ENCODE results near the gene CDKN2C. TPM values are rescaled to one million over a fixed set of nuclear protein-coding genes. Genes with fewer than 3 reads are reported as not detected.
A peak's percentile ranks its signal among the peaks of the same experiment; 100 is the strongest.
"Not testable (repeated sequence)": the region's sequence is repeated elsewhere in the genome, so short reads cannot be mapped to it uniquely, and the experiment has no call there.

Gene CDKN2C
- total and polyA plus RNA-seq, 7 experiments from 2014 or later = 3.3 to 40.3 (median 4.9) TPM

- Histone ChIP-seq H3K9me3 (ENCODE audit: control insufficient read depth in 2 of 3, low read length in 3 of 3) (no peaks in the 10 kb centered on the region), H3K4me1 (ENCODE audit: control insufficient read depth in 2 of 2, insufficient read depth in 2 of 2, low read length in 2 of 2) (no peaks in the 10 kb centered on the region), H3K4me3 (ENCODE audit: low read length) (no peak overlapping the region), H3K27ac (ENCODE audit: low read depth, low read length) (no peak overlapping the region), H3K27me3 (ENCODE audit: control insufficient read depth in 2 of 2, insufficient read depth in 2 of 2, low read length in 2 of 2) (no peaks in the 10 kb centered on the region), H3K36me3 (ENCODE audit: control insufficient read depth in 2 of 3, insufficient read depth in 3 of 3, low read length in 3 of 3) (no peaks in the 10 kb centered on the region)
- Mint-ChIP-seq H3K27ac (peak overlapping the region in 5 of 9 donors; percentile 1 to 68 (median 30)), H3K9me3 (no peaks in the 10 kb centered on the region), H3K27me3 (no peaks in the 10 kb centered on the region), H3K36me3 (peaks cover 0 to 3% (median 0%) of the 10 kb centered on the region in 5 donors), H3K4me1 (peaks cover 7 to 55% (median 48%) of the 10 kb centered on the region in 7 donors), H3K4me3 (no peak overlapping the region)
- no peak for ATAC-seq
- ChIA-PET POLR2A (no interaction called here), CTCF (interaction anchor here (1.0 to 1.1 kb wide), 2 partner anchors 174 to 254 kb away, joined by 3 to 4 read pairs; no protein-coding TSS in a partner anchor)
- no peak for DNase-seq
- intact Hi-C loops (cut with micrococcal nuclease) = no loop called here
Measured at GRCh38 chr1:50936321-50936720, 33.7 kb upstream of the CDKN2C start.

GRCh38 chr1:50940291-50940690, 29.8 kb upstream of the CDKN2C start:
- Mint-ChIP-seq H3K36me3 (peaks cover 0 to 14% (median 6%) of the 10 kb centered on the region in 5 donors), H3K27ac (no peak overlapping the region), H3K4me3 (peak overlapping the region in 1 of 10 donors; percentile 24), H3K27me3 (no peaks in the 10 kb centered on the region), H3K9me3 (no peaks in the 10 kb centered on the region), H3K4me1 (peaks cover 15 to 71% (median 60%) of the 10 kb centered on the region in 7 donors)
- no peaks in the 10 kb centered on the region for H3K4me1 ChIP-seq (ENCODE audit: control insufficient read depth in 2 of 2, insufficient read depth in 2 of 2, low read length in 2 of 2)
- no peaks in the 10 kb centered on the region for H3K9me3 ChIP-seq (ENCODE audit: control insufficient read depth in 2 of 3, low read length in 3 of 3)
- no peak overlapping the region for H3K27ac ChIP-seq (ENCODE audit: low read depth, low read length)
- POLR2A ChIA-PET = no interaction called here
- no peak for DNase-seq
- H3K27me3 ChIP-seq (ENCODE audit: control insufficient read depth in 2 of 2, insufficient read depth in 2 of 2, low read length in 2 of 2) = no peaks in the 10 kb centered on the region
- intact Hi-C loops (cut with micrococcal nuclease) = no loop called here
- CTCF ChIA-PET = interaction anchor here (1.3 kb wide), 1 partner anchor 11 kb away, joined by 4 read pairs; no protein-coding TSS in a partner anchor
- no peak for ATAC-seq
- no peak overlapping the region for H3K4me3 ChIP-seq (ENCODE audit: low read length)
- no peaks in the 10 kb centered on the region for H3K36me3 ChIP-seq (ENCODE audit: control insufficient read depth in 2 of 3, insufficient read depth in 3 of 3, low read length in 3 of 3)

GRCh38 chr1:50942334-50942733, 27.7 kb upstream of the CDKN2C start:
- no peaks in the 10 kb centered on the region for H3K36me3 ChIP-seq (ENCODE audit: control insufficient read depth in 2 of 3, insufficient read depth in 3 of 3, low read length in 3 of 3)
- H3K9me3 ChIP-seq (ENCODE audit: control insufficient read depth in 2 of 3, low read length in 3 of 3) = no peaks in the 10 kb centered on the region
- Mint-ChIP-seq H3K36me3 (peaks cover 4 to 20% (median 6%) of the 10 kb centered on the region in 5 donors), H3K27me3 (no peaks in the 10 kb centered on the region), H3K27ac (no peak overlapping the region), H3K4me3 (no peak overlapping the region), H3K9me3 (no peaks in the 10 kb centered on the region), H3K4me1 (peaks cover 17 to 74% (median 63%) of the 10 kb centered on the region in 7 donors)
- ChIA-PET CTCF (no interaction called here), POLR2A (no interaction called here)
- no peaks in the 10 kb centered on the region for H3K27me3 ChIP-seq (ENCODE audit: control insufficient read depth in 2 of 2, insufficient read depth in 2 of 2, low read length in 2 of 2)
- DNase-seq (no peak), ATAC-seq (no peak)
- intact Hi-C loops (cut with micrococcal nuclease) = no loop called here
- H3K27ac ChIP-seq (ENCODE audit: low read depth, low read length) = no peak overlapping the region
- no peak overlapping the region for H3K4me3 ChIP-seq (ENCODE audit: low read length)
- no peaks in the 10 kb centered on the region for H3K4me1 ChIP-seq (ENCODE audit: control insufficient read depth in 2 of 2, insufficient read depth in 2 of 2, low read length in 2 of 2)

GRCh38 chr1:50949286-50949982, 20.6 kb upstream of the CDKN2C start:
- Mint-ChIP-seq H3K4me3 (no peak overlapping the region), H3K4me1 (peaks cover 16 to 76% (median 62%) of the 10 kb centered on the region in 7 donors), H3K27me3 (no peaks in the 10 kb centered on the region), H3K36me3 (peaks cover 4 to 27% (median 12%) of the 10 kb centered on the region in 5 donors), H3K27ac (no peak overlapping the region), H3K9me3 (peaks cover 0 to 2% (median 0%) of the 10 kb centered on the region in 11 donors)
- intact Hi-C loops (cut with micrococcal nuclease) = no loop called here
- Histone ChIP-seq H3K27ac (ENCODE audit: low read depth, low read length) (no peak overlapping the region), H3K4me3 (ENCODE audit: low read length) (no peak overlapping the region), H3K36me3 (ENCODE audit: control insufficient read depth in 2 of 3, insufficient read depth in 3 of 3, low read length in 3 of 3) (no peaks in the 10 kb centered on the region), H3K4me1 (ENCODE audit: control insufficient read depth in 2 of 2, insufficient read depth in 2 of 2, low read length in 2 of 2) (no peaks in the 10 kb centered on the region), H3K27me3 (ENCODE audit: control insufficient read depth in 2 of 2, insufficient read depth in 2 of 2, low read length in 2 of 2) (no peaks in the 10 kb centered on the region), H3K9me3 (ENCODE audit: control insufficient read depth in 2 of 3, low read length in 3 of 3) (no peaks in the 10 kb centered on the region)
- ATAC-seq = no peak
- POLR2A ChIA-PET = interaction anchor here (1.2 kb wide), 1 partner anchor 11 kb away, joined by 5 read pairs; the partner anchor contains the start of gene FAF1
- DNase-seq = no peak
- CTCF ChIA-PET = no interaction called here

DNA sequence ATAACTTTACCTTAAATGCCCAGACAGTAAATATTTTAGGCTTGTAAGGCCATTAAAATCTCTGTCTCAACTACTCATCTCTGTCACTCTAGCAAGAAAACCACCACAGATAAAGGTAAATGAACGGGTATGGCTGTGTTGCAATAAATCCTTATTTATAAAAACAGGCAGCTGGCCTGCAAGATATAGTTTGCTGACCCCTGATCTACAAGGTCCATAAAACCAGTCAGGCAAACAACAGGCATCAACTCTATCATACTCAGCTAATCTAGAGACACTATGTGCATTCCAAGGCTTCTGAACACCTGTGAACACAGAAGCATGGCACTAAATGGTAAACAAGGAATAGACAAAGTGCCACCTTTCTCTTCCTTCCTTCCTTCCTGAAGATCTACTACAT, 19.6 kb upstream of the CDKN2C start:
- ATAC-seq = no peak
- Histone ChIP-seq H3K27me3 (ENCODE audit: control insufficient read depth in 2 of 2, insufficient read depth in 2 of 2, low read length in 2 of 2) (no peaks in the 10 kb centered on the region), H3K36me3 (ENCODE audit: control insufficient read depth in 2 of 3, insufficient read depth in 3 of 3, low read length in 3 of 3) (no peaks in the 10 kb centered on the region), H3K4me1 (ENCODE audit: control insufficient read depth in 2 of 2, insufficient read depth in 2 of 2, low read length in 2 of 2) (no peaks in the 10 kb centered on the region), H3K9me3 (ENCODE audit: control insufficient read depth in 2 of 3, low read length in 3 of 3) (no peaks in the 10 kb centered on the region), H3K27ac (ENCODE audit: low read depth, low read length) (no peak overlapping the region), H3K4me3 (ENCODE audit: low read length) (no peak overlapping the region)
- no peak for DNase-seq
- CTCF ChIA-PET = no interaction called here
- intact Hi-C loops (cut with micrococcal nuclease) = no loop called here
- POLR2A ChIA-PET = interaction anchor here (1.2 kb wide), 1 partner anchor 10 kb away, joined by 5 read pairs; the partner anchor contains the start of gene FAF1
- Mint-ChIP-seq H3K27me3 (no peaks in the 10 kb centered on the region), H3K4me3 (no peak overlapping the region), H3K9me3 (peaks cover 0 to 2% (median 0%) of the 10 kb centered on the region in 11 donors), H3K4me1 (peaks cover 16 to 71% (median 52%) of the 10 kb centered on the region in 7 donors), H3K27ac (peak overlapping the region in 1 of 9 donors; percentile 38), H3K36me3 (peaks cover 4 to 23% (median 12%) of the 10 kb centered on the region in 5 donors)

DNA sequence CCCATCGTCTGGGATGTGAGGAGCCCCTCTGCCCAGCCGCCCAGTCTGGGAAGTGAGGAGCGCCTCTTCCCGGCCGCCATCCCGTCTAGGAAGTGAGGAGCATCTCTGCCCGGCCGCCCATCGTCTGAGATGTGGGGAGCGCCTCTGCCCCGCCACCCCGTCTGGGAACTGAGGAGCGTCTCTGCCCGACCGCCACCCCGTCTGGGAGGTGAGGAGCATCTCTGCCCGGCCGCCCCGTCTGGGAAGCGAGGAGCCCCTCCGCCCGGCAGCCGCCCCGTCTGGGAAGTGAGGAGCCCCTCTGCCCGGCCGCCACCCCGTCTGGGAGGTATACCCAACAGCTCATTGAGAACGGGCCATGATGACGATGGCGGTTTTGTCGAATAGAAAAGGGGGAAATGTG, 17.5 kb upstream of the CDKN2C start:
- POLR2A ChIA-PET, H3K4me3 Mint-ChIP-seq, H3K27me3 Mint-ChIP-seq: not testable (repeated sequence)

DNA sequence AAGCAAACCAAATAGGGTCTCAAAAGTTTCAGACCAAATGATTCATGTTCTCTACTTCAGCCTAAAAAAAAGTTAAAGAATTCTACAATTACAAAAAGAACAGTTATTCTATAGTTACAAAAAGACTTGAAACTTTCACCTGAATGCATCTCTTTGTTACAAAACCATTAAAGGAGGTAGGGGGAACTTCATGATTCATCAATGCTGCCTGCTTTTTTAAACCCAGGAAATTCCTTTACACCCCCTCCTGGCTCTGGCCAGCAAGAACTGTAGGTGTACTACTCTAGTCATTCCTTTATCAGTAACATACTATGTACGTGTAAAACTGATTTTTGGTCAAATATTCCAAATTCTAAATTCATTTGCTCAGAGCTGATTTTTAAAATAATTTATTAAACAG, 14.9 kb upstream of the CDKN2C start:
- no peak overlapping the region for H3K4me3 ChIP-seq (ENCODE audit: low read length)
- H3K4me1 Mint-ChIP-seq = peaks cover 12 to 54% (median 31%) of the 10 kb centered on the region in 7 donors
- ATAC-seq (no peak), DNase-seq (no peak)
- no peak overlapping the region for H3K27ac ChIP-seq (ENCODE audit: low read depth, low read length)
- peaks cover 0 to 16% (median 6%) of the 10 kb centered on the region in 5 donors for H3K36me3 Mint-ChIP-seq
- intact Hi-C loops (cut with micrococcal nuclease) = no loop called here
- peaks cover 0 to 2% (median 0%) of the 10 kb centered on the region in 11 donors for H3K9me3 Mint-ChIP-seq
- ChIA-PET CTCF (no interaction called here), POLR2A (no interaction called here)
- no peaks in the 10 kb centered on the region for H3K9me3 ChIP-seq (ENCODE audit: control insufficient read depth in 2 of 3, low read length in 3 of 3)
- peaks cover 4 to 7% of the 10 kb centered on the region in 2 donors for H3K4me1 ChIP-seq (ENCODE audit: control insufficient read depth in 2 of 2, insufficient read depth in 2 of 2, low read length in 2 of 2)
- no peak overlapping the region for H3K4me3 Mint-ChIP-seq
- no peak overlapping the region for H3K27ac Mint-ChIP-seq
- H3K27me3 Mint-ChIP-seq = peaks cover 0 to under 1% (median 0%) of the 10 kb centered on the region in 5 donors
- no peaks in the 10 kb centered on the region for H3K27me3 ChIP-seq (ENCODE audit: control insufficient read depth in 2 of 2, insufficient read depth in 2 of 2, low read length in 2 of 2)
- no peaks in the 10 kb centered on the region for H3K36me3 ChIP-seq (ENCODE audit: control insufficient read depth in 2 of 3, insufficient read depth in 3 of 3, low read length in 3 of 3)

More for the DNA sequence above, 17.5 kb upstream of the CDKN2C start:
- H3K36me3 ChIP-seq (ENCODE audit: control insufficient read depth in 2 of 3, insufficient read depth in 3 of 3, low read length in 3 of 3); H3K9me3 Mint-ChIP-seq; H3K27me3 ChIP-seq (ENCODE audit: control insufficient read depth in 2 of 2, insufficient read depth in 2 of 2, low read length in 2 of 2); H3K27ac ChIP-seq (ENCODE audit: low read depth, low read length); H3K27ac Mint-ChIP-seq; H3K9me3 ChIP-seq (ENCODE audit: control insufficient read depth in 2 of 3, low read length in 3 of 3); ATAC-seq; H3K4me1 ChIP-seq (ENCODE audit: control insufficient read depth in 2 of 2, insufficient read depth in 2 of 2, low read length in 2 of 2); intact Hi-C loops (cut with micrococcal nuclease); DNase-seq; H3K4me3 ChIP-seq (ENCODE audit: low read length); CTCF ChIA-PET: not testable (repeated sequence)
- peaks cover 12 to 56% (median 39%) of the 10 kb centered on the region in 7 donors for H3K4me1 Mint-ChIP-seq
- H3K36me3 Mint-ChIP-seq = peaks cover 0 to 23% (median 12%) of the 10 kb centered on the region in 5 donors
